GM10248 (cell line): Measurements from ENCODE around the gene LPAR3.

Experiments
- CTCF ChIA-PET: fragments of 300-600 bp; sonication (Branson Sonifier 250); formaldehyde crosslinking; extraction: SDS; loops from one replicate; lab custom pipeline; 2021; ENCODE audit warnings: antibody characterized with exemption; lab: Yijun Ruan, JAX
- POLR2A ChIA-PET: fragments of 350-650 bp; sonication (Branson Sonifier 250); formaldehyde crosslinking; extraction: SDS; loops from one replicate; lab custom pipeline; 2020; ENCODE audit warnings: antibody characterized with exemption; lab: Yijun Ruan, JAX
- DNase-seq: peaks from one replicate; pipeline ENCODE4 v3.0.0; 2012; ENCODE audit errors: extremely low spot score
- CTCF ChIP-seq: IDR thresholded peaks from 2 replicates; pipeline ENCODE4 v1.5.1; 2012; ENCODE audit warnings: mild to moderate bottlenecking, low read depth; ENCODE audit errors: extremely low read depth, missing control alignments, control extremely low read depth

LPAR3 gene

GRCh38 chr1:84802567-84803232 lies 90.3 kb downstream of the LPAR3 start:
- TF ChIP-seq CTCF: no peak
- POLR2A ChIA-PET: no interaction called here
- CTCF ChIA-PET: interaction anchor here (0.7 to 3.4 kb wide), 4 partner anchors 8 to 20 kb away, joined by 3 to 23 read pairs (median 6); no protein-coding TSS in a partner anchor
- DNase-seq: no peak

- no peak for DNase-seq
- TF ChIP-seq CTCF: no peak
- CTCF ChIA-PET: interaction anchor here (3.4 kb wide), 1 partner anchor 17 kb away, joined by 23 read pairs; no protein-coding TSS in a partner anchor
- POLR2A ChIA-PET: no interaction called here
These were observed 92.6 kb downstream of the LPAR3 start for GRCh38 chr1:84800090-84801073.

GRCh38 chr1:84797603-84798002 lies 95.4 kb downstream of the LPAR3 start:
- no peak for DNase-seq
- no peak for TF ChIP-seq CTCF
- ChIA-PET POLR2A (no interaction called here), CTCF (interaction anchor here (3.9 kb wide), 1 partner anchor 15 kb away, joined by 12 read pairs; no protein-coding TSS in a partner anchor)

GRCh38 chr1:84795966-84796600 lies 96.9 kb downstream of the LPAR3 start:
- ChIA-PET POLR2A (no interaction called here), CTCF (interaction anchor here (1.6 to 3.9 kb wide), 3 partner anchors 11 to 24 kb away, joined by 4 to 12 read pairs (median 4); no protein-coding TSS in a partner anchor)
- no peak for DNase-seq
- TF ChIP-seq CTCF: no peak

GRCh38 chr1:84795213-84795612 lies 97.8 kb downstream of the LPAR3 start:
- TF ChIP-seq CTCF: no peak
- ChIA-PET POLR2A (no interaction called here), CTCF (interaction anchor here (0.9 to 3.9 kb wide), 4 partner anchors 10 to 71 kb away, joined by 3 to 12 read pairs (median 4); no protein-coding TSS in a partner anchor)
- no peak for DNase-seq

- TF ChIP-seq CTCF: no peak
- DNase-seq: no peak
- ChIA-PET CTCF (interaction anchor here (1.8 to 2.4 kb wide), 2 partner anchors 10 to 15 kb away, joined by 5 to 25 read pairs; no protein-coding TSS in a partner anchor), POLR2A (no interaction called here)
These were observed 100.6 kb downstream of the LPAR3 start for GRCh38 chr1:84792421-84792820.
